Measurements from ENCODE around the gene AVL9.

- no peak for TF ChIP-seq CTCF (IDR thresholded peaks at IDR 0.05)
- TF ChIP-seq POLR2AphosphoS5 (IDR thresholded peaks at IDR 0.05), result no peak
- TF ChIP-seq POLR2A (IDR thresholded peaks at IDR 0.05), result no peak
These were observed 135.7 kb downstream of the AVL9 start for GRCh38 chr7:32631021-32631420.
